ENCODE data around the gene MMD. TPM values are rescaled to one million over a fixed set of nuclear protein-coding genes. Genes with fewer than 3 reads are reported as not detected.

The MMD gene
- polyA plus RNA-seq, 1 donor from 2014 or later = 111 TPM

GRCh38 chr17:55454906-55455474 lies 33.4 kb upstream of the MMD start:
- Histone ChIP-seq H3K9me2 (ENCODE audit: insufficient read depth, low read length) (no peaks in the 10 kb centered on the region), H3K4me3 (ENCODE audit: low read length) (no peak overlapping the region), H3F3A (ENCODE audit: insufficient read depth, low read length, poor library complexity, severe bottlenecking) (no peaks in the 10 kb centered on the region), H3K9me3 (ENCODE audit: low read length) (no peaks in the 10 kb centered on the region), H4K20me1 (ENCODE audit: insufficient read depth) (no peaks in the 10 kb centered on the region), H3K27ac (ENCODE audit: low read length) (no peak overlapping the region), H3K9ac (ENCODE audit: low read length) (no peak overlapping the region), H3K4me2 (ENCODE audit: low read length) (no peak overlapping the region), H3K79me2 (replicated peaks; ENCODE audit: insufficient read depth, low read length) (no peaks in the 10 kb centered on the region), H2AFZ (ENCODE audit: low read depth, low read length) (no peak overlapping the region), H3K36me3 (ENCODE audit: insufficient read depth, low read length) (no peaks in the 10 kb centered on the region), H3K27me3 (ENCODE audit: insufficient read depth, low read depth, low read length) (no peaks in the 10 kb centered on the region)
- TF ChIP-seq, protein P1, sequence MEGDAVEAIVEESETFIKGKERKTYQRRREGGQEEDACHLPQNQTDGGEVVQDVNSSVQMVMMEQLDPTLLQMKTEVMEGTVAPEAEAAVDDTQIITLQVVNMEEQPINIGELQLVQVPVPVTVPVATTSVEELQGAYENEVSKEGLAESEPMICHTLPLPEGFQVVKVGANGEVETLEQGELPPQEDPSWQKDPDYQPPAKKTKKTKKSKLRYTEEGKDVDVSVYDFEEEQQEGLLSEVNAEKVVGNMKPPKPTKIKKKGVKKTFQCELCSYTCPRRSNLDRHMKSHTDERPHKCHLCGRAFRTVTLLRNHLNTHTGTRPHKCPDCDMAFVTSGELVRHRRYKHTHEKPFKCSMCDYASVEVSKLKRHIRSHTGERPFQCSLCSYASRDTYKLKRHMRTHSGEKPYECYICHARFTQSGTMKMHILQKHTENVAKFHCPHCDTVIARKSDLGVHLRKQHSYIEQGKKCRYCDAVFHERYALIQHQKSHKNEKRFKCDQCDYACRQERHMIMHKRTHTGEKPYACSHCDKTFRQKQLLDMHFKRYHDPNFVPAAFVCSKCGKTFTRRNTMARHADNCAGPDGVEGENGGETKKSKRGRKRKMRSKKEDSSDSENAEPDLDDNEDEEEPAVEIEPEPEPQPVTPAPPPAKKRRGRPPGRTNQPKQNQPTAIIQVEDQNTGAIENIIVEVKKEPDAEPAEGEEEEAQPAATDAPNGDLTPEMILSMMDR (IDR thresholded peaks at IDR 0.05; ENCODE audit: poor library complexity, severe bottlenecking) = no peak
- TF ChIP-seq POLR2AphosphoS5 (IDR thresholded peaks at IDR 0.05) (no peak), RAD21 (conservative IDR thresholded peaks at IDR 0.05) (no peak), EP300 (conservative IDR thresholded peaks at IDR 0.05; ENCODE audit: poor library complexity, severe bottlenecking) (no peak), TAF1 (IDR thresholded peaks at IDR 0.05; ENCODE audit: low read depth) (no peak), SMC3 (conservative IDR thresholded peaks at IDR 0.05; ENCODE audit: poor library complexity) (no peak)
- TF ChIP-seq, protein P2, sequence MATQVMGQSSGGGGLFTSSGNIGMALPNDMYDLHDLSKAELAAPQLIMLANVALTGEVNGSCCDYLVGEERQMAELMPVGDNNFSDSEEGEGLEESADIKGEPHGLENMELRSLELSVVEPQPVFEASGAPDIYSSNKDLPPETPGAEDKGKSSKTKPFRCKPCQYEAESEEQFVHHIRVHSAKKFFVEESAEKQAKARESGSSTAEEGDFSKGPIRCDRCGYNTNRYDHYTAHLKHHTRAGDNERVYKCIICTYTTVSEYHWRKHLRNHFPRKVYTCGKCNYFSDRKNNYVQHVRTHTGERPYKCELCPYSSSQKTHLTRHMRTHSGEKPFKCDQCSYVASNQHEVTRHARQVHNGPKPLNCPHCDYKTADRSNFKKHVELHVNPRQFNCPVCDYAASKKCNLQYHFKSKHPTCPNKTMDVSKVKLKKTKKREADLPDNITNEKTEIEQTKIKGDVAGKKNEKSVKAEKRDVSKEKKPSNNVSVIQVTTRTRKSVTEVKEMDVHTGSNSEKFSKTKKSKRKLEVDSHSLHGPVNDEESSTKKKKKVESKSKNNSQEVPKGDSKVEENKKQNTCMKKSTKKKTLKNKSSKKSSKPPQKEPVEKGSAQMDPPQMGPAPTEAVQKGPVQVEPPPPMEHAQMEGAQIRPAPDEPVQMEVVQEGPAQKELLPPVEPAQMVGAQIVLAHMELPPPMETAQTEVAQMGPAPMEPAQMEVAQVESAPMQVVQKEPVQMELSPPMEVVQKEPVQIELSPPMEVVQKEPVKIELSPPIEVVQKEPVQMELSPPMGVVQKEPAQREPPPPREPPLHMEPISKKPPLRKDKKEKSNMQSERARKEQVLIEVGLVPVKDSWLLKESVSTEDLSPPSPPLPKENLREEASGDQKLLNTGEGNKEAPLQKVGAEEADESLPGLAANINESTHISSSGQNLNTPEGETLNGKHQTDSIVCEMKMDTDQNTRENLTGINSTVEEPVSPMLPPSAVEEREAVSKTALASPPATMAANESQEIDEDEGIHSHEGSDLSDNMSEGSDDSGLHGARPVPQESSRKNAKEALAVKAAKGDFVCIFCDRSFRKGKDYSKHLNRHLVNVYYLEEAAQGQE (IDR thresholded peaks at IDR 0.05; ENCODE audit: borderline replicate concordance) = no peak

- TF ChIP-seq, protein P1 (IDR thresholded peaks at IDR 0.05; ENCODE audit: poor library complexity, severe bottlenecking) = no peak
- TF ChIP-seq RAD21 (conservative IDR thresholded peaks at IDR 0.05) (no peak), MXI1 (conservative IDR thresholded peaks at IDR 0.05; ENCODE audit: poor library complexity, severe bottlenecking) (no peak), POLR2AphosphoS5 (IDR thresholded peaks at IDR 0.05) (no peak), EP300 (conservative IDR thresholded peaks at IDR 0.05; ENCODE audit: poor library complexity, severe bottlenecking) (no peak), SMC3 (conservative IDR thresholded peaks at IDR 0.05; ENCODE audit: poor library complexity) (no peak), TAF1 (IDR thresholded peaks at IDR 0.05; ENCODE audit: low read depth) (no peak), EZH2 (IDR thresholded peaks at IDR 0.05; ENCODE audit: borderline replicate concordance, insufficient read depth, low read length, poor library complexity, severe bottlenecking) (no peak)
- TF ChIP-seq, protein P2 (IDR thresholded peaks at IDR 0.05; ENCODE audit: borderline replicate concordance) = no peak
- Histone ChIP-seq H3K4me2 (ENCODE audit: low read length) (no peak overlapping the region), H3K4me3 (ENCODE audit: low read length) (no peak overlapping the region), H3K36me3 (ENCODE audit: insufficient read depth, low read length) (no peaks in the 10 kb centered on the region), H3K9ac (ENCODE audit: low read length) (no peak overlapping the region), H2AFZ (ENCODE audit: low read depth, low read length) (no peak overlapping the region), H3F3A (ENCODE audit: insufficient read depth, low read length, poor library complexity, severe bottlenecking) (no peaks in the 10 kb centered on the region), H3K79me2 (replicated peaks; ENCODE audit: insufficient read depth, low read length) (no peaks in the 10 kb centered on the region), H3K27ac (ENCODE audit: low read length) (no peak overlapping the region), H4K20me1 (ENCODE audit: insufficient read depth) (no peaks in the 10 kb centered on the region), H3K9me3 (ENCODE audit: low read length) (no peaks in the 10 kb centered on the region), H3K27me3 (ENCODE audit: insufficient read depth, low read depth, low read length) (no peaks in the 10 kb centered on the region), H3K9me2 (ENCODE audit: insufficient read depth, low read length) (no peaks in the 10 kb centered on the region)
Measured at GRCh38 chr17:55453839-55454557, 32.4 kb upstream of the MMD start.
